NCI-H128 (cell line): ENCODE data around the gene RCAN1.

Source experiments
- DNase-seq: peaks from one replicate; lab custom pipeline; 2025; ENCODE audit not compliant: unreplicated experiment; lab: John Stamatoyannopoulos, UW

RCAN1 gene

DNA sequence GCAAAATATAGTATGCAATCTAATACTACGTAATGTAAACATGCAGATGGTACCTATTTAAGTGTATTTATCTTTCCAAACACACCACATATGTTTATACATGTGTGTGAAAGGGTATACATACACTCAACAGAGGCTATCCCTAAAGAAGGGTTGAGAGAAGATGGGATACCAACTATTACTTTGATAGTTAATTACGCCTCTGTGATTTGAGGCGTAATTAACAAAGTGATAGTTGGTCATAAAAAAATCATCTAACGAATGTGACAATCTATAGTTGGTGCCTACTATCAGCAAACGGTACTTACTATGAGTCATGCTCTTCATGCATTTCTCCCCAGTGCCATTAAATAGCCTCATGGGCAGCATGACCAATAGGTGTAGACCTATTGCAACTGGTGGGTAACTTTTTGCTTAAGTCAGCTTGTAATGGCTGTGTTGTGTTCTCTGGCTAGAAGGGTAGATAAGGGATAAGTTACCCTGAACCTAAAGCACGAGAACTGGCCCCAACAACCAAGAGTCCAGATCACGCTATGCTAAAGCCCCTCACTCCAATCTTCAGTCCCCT lies 15.3 kb downstream of the RCAN1 start:
- no peak for DNase-seq

DNA sequence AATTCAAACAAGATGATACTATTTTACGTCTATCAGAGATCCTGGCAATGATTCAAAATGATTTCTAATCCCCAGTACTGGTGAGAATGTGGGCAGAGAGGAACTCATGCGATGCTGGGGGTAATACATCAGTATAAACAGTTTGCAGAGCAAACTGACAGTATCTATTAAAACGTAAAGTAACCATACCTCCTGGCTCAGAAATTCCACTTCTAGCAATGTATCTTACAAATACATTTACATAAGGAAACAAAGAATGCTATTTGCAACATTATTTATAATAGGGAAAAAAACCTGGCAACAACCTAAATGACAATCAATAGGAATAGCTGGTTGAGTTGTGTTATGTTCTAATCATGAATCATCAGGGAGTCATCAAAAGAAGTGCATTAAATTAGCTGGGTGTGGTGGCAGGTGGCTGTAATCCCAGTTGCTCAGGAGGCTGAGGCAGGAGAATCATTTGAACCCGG lies 15.9 kb downstream of the RCAN1 start:
- DNase-seq = no peak

DNA sequence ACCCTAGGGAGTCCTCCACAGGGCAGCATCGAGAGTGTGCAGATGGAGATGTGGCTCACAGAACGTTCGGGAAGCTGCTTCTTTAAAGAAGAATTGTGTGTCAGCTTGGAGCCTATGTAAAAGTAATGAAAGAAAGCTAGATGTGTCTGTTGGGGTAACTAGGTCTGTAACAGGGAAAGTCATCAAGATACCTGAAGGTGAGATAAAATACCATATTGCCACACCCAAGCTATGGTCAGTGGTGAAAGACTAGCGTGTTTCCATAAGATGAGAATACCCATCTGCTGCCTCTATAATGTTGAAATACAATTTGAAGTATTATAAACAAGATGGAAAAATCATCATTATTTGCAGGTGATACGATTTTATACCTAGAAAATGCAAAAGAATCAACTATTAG lies 17.5 kb downstream of the RCAN1 start:
- DNase-seq = no peak

DNA sequence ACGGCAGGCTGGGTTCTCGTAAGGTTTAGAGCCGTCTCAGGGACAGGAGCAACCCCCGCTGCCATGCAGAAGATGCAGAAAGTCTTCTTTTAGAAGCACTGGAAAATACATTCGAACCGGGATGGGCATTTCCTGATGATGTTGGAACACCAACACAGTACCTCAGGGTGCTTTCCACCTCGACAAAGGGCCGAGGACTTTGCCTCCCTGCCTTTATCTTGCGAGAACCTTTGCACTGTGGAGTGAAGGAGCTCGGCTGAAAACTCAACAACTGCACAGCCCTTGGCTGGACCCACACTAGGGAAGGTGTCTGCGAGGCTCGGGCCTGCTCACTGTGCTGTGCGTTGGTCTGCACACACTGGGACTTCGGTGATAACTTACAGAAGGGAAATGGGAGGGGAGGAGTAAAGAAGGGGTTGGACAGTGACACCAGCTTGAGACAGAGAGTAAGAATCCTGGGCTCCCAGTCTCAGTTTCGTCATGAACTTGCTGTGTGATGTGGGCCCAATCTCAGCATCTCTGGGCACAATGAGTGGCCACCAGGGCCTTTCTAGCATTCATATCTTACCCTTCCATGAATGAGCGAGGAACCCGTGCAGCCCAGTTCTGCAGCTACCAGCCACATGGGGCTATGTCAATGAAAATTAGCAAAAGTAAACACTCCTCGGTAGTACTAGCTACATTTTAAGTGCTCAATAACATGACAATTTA lies 18.2 kb downstream of the RCAN1 start:
- no peak for DNase-seq

DNA sequence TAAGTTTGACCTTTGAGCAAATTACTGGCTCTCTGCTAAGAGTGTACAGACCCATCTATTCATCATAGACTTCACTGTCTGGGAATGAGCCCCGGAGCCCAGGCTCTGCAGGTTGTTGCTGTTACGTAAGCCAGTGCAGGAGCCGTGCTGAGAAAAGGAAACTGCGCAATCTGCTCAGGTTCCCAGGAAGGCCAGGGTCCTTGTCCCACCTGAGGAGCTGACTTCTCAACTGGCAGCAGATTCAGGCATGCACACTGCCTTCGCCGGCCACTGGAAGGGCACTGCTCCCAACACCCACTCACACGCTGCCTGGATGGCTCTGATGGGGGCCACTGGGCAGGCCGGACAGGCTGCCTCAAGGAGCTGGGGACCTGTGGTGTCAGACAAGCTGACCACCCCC lies 19.5 kb downstream of the RCAN1 start:
- DNase-seq = no peak

DNA sequence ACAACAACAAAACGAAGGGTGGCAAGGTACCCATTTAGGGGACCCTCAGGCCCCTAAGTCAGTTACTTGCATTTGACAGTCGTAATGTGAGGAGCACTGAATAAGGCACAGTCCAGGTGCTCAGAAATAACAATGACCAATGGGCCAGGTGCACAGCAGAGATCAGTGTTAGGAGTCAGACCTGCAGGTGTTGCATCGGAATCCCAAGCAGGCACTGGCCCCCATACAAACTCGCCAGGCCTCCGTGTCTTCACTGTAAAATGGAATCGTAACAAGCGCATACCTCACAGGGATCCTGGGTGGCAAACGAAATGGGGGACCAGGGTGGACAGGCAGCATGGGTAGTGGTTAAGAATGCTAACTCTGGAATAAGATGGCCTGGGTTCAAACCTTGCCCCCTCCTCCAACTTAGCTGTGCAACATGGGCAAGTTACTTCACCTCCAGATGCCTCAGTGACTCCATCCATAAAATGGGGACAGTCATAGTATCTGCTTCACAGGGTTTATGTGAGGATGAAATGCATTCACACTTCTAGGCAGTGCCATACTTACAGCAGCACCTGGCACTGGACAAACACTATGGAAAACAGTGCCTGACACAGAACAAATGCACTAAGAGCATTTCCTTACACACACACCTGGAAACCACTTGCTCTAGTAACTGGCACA lies 20.2 kb downstream of the RCAN1 start:
- no peak for DNase-seq

DNA sequence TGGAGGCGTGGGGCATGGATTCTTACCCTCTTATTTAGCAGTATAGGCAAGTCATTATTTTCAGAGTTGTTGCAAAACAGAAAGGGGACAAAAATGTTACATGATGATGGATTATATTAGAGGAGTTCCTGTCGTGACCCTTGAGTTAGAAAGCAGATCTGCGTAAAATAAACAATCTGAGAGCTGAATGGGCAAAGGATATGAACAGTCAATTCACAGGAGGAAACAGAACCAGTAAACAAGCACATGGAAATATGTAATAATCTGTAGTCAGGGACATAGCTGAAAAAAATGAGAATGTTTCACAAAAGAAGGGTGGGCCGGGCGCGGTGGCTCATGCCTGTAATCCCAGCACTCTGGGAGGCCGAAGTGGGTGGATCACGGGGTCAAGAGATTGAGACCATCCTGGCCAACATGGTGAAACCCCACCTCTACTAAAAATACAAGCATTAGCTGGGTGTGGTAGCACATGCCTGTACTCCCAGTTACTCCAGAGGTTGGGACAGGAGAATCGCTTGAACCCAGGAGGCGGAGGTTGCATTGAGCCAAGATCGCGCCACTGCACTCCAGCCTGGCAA lies 20.9 kb downstream of the RCAN1 start:
- no peak for DNase-seq

DNA sequence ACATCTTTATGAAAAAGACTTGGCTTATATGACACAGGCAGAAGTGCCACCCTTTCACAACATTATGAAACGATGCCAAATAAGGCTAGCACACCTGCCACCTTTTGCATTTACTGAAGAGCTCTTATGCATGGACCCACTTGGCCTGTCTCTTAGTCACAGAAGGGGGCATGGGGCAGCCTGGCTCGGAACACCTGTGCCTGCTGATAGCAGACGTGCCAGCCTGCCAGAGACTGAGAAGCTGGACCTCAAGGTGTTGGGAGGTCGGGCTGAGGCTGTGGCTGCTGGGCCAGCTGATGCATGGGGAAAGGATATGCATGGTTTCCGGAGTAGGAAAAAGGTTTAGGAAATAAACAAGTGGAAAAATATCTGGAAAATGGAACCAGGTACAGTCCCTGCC lies 21.5 kb downstream of the RCAN1 start:
- peak; percentile 87 for DNase-seq

DNA sequence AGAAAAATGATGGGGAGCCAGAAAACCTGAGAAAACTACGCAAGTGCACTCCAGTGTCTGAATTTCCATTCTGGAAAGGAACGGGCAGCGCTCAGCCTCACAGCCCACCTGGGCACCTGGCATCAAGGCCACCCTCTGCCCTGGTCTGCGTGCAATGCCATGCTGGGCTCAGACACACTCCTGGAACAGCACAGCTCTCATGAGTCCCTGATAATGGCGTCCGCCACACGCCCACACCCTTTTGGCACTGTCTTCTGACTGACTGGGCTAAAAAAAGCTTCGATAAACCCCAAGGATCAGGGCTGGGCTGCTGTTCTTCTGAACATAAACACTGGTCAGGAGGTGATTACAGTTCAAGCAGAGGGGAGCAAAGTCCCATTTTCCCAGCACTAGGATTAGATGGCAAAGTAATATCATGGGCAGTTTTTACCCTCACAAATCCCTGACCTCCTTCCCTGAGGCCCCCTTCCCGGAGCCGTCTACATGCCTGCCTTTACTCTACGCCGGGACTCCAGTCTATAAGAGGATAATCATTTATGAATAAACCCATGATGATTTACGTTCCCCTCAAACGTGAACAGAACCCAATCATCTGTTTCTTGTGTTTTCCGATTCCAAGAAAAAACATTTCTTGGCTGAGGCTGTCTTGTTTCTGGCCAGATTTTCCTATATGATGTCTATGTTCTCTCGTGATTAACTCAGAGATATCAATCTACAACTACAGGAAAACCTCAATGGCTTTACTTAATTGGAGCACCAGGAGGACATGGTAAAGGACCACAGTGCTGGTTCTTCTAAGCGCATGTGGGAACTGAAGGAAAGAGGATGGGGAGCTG lies 22.6 kb downstream of the RCAN1 start:
- no peak for DNase-seq

DNA sequence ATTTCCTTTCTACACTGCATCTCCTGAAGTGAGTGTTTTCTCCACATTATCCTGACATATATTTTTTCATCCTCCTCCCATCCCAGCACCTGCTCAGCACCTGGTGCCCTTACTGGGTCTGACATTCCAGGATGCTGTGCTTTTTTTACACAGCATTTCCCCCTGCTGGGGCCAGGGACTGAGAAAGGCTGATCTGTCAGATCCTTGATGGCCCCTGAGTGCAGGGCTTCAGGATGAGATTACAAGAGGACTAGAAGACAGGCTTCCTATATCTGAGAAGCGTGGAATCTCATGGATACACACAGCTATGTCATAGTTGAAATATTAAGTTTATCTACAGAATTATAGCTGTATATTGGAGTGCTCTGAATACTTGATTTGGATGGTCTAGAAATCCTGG lies 24.4 kb downstream of the RCAN1 start:
- peak; percentile 52 for DNase-seq

DNA sequence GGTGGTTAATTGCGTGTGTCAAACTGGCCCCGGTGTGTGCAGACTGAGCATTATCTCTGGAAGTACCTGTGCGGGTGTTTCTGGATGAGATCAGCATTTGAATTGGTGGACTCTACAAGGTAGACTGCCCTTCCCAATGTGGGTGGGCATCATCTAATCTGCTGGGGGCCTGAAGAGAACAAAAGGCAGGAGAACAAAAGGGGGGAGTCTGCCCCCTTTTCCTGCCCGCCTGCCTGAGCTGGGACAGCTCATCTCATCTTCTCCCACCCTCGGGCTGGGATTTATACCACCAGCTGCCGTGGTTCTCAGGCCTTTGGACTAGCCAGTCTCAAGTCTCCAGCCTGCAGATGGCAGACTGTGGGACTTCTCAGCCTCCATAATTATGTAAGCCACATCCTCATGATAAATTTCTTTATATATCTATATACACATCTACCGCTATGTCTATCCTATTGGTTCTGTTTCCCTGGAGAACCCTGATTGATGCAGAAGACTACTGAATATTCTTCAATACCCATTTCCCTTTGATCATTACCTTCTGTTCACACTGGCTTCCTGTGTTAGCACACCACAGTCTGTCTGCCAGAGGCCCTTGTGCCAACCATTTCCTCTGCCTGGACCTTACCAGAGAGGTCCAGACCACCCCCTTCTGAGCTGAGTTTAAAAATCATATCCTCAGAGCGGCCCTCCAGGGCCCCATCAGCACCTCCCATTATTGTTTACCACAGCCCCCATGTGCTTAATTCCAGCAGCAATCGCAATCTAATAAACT lies 25.2 kb downstream of the RCAN1 start:
- DNase-seq = no peak

DNA sequence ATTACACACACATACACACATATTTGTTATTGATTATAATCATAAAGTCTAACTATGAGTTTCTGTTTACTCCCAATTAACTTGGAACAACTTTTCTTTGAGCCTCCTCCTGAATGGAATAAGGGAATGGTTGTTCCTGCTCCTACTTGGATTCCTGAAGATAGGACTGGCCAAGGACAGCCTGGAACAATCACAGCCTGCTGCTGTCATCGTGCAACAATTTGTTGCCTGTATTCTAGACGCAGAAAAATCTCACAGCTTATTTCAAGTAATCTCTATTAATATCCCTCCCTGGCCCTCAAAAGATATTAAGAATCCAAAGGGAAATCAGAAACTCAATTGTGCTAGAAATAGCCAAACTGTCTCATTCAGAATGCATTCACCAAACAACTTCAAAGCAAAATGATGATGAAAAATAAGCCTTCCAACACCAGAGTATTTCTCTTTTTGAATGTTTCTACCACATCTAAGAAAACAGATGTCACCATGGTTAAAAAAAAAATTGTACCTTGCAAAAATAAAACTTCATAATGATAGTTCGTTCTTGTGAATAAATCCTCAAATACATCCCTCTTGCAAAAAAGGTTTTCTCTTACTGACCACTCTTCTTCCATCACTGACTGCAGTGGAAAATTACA lies 30.9 kb downstream of the RCAN1 start:
- DNase-seq = no peak

DNA sequence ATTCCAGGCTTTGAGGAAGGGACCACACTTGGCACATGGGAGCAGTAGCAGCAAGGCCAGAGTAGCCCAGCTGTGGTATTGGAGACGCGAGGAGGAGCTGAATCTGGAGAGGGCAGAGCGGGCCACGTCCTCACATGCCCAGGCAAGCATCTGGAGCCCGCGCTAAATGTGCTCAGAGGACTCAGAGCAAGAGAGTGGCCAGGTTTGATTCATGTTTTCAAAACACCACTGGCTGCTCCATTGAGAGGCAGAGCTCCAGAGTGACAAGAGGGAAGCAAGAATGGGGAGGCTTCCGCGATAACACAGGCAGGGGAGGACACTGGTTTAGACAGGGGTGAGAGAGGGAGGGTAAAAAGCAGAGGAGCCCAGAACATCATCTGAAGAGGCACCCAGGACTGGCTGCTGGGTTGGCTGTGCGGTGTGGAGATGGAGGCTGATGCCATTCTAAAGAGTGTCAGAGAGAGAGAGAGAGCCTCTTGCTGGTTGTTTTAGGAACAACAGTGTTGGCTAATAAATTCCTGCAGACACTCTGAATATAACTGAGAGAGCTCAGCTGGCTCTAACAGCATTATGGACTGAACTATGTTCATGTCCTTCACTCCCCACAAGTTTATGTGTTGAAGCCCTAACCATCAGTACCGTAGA lies 32.3 kb downstream of the RCAN1 start:
- no peak for DNase-seq

DNA sequence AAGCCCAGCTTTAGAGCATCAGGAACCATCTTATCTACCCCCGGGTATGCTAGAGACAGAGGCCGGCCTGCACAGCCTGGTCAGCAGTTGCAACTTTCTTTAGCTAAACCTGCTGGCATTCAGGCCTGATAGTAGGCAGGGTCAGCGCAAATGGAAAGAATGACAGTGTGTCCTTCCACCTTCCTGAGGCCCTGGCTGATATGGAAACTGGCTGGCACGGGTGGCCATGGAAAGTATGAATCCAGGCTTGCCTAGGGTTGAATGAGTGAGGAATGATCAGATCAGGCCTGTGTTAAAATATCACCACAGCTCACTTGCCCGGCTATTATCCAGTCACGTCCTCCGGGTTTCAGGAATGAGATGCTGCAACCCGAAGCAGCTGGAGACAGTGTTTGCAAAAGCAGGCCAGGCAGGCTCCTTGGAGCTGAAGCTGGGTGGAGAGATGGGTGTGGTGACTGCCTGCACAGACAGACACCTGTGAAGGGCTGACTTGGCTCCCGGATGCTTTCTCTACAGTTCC lies 34.7 kb downstream of the RCAN1 start:
- no peak for DNase-seq

DNA sequence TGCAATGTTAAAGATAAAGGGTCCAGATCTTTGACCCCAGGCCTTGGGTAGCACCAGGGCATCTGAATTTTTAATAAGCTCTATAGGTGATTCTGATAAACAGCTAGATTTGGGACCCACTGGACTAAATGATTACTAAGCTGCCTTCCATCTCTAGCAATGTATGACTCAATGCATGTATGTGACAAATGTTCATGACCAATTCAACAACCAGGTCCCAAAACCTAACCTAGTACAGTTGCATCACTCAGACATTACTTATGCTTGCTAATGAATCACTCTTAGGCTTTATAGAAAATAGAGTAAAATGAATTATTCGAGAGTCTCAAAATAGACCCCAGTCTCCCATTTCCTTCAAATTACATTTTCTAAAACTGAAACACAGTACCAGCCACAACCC lies 35.5 kb downstream of the RCAN1 start:
- DNase-seq = no peak

DNA sequence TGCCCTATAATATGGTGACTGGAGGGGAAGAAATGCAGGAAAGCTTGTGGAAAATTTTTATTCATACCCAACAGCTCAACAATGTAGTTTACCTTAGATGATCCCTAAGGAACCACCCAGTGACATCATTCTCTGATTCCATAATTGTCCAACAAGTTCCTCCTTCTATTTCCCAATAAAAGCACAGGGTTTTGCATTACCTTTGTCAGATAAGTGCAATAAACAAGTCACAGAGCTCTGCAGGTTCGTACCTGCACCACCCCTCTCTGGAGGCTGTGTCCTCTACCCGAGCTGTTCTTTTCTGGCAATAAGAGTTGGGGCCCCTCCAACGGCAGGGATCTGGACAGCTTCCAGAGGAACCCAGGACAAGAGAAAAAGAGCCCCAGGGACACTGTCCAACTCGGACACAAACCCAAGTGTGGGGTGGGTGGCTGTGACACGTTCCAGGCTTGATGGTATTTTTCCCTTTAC lies 38.8 kb downstream of the RCAN1 start:
- DNase-seq = no peak

DNA sequence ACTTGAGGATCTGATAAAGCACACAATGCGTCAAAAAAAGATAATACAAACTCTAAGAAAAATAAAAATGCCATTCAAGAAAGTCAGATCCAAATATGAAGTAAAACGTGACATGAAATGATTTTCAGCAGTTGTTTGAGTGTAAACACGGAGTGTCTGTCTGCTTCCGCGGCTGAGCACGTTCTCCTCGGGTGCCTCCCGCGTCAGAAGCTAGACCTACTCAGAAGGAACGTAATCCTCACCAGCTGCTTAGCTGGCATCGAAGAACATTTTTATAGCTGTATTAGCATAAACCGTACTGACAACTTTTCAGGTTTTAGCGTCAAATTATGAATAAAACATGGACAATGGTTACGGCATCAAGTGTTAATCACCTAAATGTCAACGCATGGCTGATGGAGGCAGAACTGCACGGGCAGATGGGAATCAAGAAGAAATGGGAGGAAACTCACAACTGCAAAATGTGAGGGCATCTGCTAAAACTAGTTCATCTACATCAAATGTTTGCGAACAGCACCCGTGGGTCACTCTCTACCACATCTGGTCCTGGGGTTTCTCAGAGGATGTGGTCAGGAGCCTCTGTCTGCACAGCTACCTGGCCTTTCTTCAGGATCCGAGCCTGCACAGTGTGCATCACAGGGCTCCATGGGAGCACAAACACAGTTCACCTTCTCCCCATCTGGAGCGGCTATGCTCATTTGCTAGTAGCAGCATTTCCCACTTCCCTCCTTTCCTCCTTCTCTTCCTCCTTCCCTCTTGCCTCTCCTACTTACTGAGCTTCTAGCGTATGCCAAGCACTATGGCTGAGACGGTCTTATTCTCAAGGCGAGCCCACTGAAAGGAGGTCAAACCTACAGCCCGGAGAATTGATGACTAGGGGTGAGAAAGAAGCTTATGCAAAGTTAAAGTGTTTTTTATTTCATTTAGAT lies 40.0 kb downstream of the RCAN1 start:
- no peak for DNase-seq

DNA sequence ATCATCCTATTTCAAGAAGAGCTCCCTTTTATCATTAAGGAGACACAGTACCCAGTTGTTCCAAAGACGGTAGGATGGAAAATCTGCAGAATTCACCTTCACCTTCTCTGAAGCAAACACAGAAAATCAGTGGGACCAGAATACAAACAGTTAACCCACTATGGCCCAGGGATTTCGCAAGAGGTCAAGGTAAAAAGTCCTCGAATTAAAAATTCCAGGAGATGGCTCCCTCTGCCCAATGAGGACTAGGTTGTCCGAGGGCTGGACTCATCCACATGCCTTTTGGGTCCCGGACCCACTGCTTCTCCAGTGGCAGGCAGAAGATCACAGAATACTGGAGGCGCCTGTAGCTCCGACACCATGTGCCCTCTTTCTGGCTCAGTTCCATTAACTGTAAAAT lies 42.9 kb downstream of the RCAN1 start:
- DNase-seq = no peak
